GM19324 (cell line): Measurements from ENCODE around the gene MED16.
"Not testable (repeated sequence)": the region's sequence is repeated elsewhere in the genome, so short reads cannot be mapped to it uniquely, and the experiment has no call there.

ENCODE experiments used
- ATAC-seq: cut with Tn5 transposase; IDR thresholded peaks from one replicate; pipeline ENCODE4 v1.9.1; 2021; ENCODE audit warnings: mild to moderate bottlenecking, moderate library complexity; ENCODE audit not compliant: unreplicated experiment, low FRiP score

The MED16 gene

DNA sequence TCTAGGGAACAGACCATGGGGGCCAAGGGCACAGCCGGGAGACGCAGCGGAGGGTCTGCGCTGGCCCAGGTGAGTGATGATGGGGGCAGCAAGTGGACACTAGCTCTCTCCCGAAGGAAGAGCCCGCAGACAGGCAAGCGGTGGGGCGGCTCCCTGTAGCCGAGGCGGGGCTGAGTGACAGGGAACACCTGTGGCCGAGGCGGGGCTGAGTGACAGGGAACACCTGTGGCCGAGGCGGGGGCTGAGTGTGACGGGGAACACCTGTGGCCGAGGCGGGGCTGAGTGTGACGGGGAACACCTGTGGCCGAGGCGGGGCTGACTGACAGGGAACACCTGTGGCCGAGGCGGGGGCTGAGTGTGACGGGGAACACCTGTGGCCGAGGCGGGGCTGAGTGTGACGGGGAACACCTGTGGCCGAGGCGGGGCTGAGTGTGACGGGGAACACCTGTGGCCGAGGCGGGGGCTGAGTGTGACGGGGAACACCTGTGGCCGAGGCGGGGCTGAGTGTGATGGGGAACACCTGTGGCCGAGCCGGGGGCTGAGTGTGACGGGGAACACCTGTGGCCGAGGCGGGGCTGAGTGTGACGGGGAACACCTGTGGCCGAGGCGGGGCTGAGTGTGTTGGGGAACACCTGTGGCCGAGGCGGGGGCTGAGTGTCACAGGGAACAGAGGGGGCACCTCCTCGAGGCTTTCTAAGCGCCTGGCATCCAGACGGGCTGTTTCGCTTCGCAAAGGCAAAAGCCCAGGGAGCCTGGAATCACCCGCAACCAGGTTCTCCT is 1.4 kb downstream of the MED16 start:
- not testable (repeated sequence) for ATAC-seq

DNA sequence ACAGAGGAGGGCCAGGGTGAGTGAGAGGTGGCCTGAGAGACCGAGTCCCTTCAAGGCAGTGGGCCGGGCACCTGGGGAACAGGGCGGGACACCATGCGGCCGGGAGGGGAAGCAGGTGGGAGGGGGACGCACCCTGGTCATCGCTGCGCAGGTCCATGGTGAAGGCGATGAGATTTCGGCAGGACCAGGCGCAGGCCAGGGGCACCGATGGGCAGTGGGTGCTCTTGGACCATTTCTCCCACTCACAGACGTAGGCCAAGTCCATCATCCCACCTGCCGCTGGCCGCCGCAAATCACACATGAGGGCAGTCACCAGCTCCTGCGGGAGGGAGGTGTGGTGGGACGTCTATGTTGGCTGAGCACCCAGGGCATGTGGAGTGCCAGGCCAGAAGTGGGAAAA is 2.2 kb downstream of the MED16 start:
- no peak for ATAC-seq

DNA sequence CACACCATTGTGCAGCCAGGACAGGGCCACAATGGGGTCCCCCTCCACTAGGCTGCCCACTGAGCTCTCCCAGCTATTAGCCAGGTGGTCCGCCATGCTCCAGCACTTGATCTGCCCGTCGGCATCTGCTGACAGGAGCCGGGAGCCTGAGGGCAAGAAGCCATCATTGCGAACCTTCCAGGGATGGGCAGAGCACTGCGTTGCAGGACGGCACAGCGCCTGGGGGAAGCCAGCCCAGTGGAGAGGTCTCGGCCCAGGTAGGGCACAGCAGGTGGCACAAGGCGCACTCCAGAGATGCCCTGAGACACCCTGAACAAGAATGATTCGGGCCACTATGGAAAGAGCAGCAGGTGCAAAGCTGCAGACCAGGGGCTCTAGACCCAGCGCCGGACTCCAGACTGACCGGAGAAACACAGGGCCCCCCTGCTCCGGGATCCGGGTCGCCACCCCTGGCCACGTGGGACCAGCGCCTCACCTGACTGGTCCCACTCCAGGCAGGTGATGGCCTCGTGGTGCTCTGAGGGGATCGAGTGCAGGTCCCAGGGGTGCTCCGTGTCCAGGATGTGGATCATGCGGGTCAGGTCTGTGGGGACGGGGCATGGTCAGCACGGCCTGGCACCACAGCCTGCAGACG is 3.2 kb downstream of the MED16 start:
- ATAC-seq: no peak

DNA sequence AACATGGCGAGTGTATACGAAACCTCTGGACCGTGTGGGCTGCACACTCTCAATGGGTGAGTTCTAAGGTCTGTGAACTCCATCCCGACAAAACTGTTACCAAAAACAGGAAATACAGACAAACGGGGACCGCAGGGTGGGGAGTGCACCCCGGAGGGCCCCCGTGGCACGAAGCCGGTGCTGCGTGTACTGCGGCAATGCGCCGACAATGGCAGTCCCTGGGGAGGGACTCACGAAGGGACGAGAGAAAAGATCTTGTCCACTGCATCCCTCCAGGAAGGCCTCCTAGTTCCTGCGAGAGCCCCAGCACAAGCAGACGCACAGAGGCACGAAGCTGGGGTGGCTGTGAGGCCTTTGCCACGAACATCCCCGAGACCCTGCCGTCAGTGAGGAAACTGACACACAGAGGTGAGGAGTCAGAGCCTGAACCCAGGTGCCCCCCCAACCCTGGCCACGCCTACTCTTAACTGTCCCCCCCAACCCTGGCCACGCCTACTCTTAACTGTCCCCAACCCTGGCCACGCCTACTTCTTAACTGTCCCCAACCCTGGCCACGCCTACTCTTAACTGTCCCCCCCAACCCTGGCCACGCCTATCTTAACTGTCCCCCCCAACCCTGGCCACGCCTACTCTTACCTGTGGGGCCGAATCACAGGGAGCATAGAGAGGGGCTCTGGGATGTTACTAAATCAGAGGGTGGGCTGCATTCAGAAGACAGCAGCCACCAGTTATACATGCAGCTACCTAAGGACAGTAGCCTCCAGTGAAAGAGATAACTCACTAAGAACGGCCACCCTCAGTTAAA is 4.2 kb downstream of the MED16 start:
- ATAC-seq: no peak

GRCh38 chr19:887599-887998 is 5.4 kb downstream of the MED16 start:
- no peak for ATAC-seq

- ATAC-seq: no peak
These were observed 5.9 kb downstream of the MED16 start for GRCh38 chr19:887072-887471.

DNA sequence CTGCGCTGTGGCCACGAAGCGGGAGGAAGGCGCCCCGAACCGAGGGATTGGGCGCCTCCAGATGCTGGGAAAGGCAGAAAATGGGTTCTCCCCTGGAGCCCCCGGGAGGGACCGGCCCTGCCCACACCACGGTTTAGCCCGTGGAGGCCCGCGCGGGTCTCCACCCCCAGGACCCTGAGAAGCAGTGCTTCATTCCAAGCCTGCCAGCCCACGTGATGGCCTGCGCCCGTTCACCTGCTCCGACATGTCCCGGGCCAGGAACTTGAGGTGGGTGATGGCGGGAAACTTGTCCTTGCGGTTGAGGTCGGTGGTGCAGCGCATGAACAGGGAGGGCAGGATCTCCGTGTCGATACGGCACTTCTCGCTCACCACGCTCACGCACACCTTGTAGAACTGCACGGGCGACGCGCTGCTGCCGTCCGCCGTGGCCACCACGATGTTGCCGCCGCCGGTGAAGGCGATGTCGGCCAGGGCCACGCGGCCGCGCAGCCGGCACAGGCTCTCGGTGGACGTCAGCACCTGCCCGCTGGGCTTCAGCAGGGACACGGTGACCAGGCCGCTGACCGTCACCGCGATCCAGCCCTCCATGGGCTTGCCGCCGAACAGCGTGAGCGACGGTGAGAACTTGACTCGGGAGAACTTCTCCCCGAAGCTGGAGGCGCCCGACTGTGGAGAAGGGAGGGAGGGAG is 7.3 kb downstream of the MED16 start:
- ATAC-seq: no peak

DNA sequence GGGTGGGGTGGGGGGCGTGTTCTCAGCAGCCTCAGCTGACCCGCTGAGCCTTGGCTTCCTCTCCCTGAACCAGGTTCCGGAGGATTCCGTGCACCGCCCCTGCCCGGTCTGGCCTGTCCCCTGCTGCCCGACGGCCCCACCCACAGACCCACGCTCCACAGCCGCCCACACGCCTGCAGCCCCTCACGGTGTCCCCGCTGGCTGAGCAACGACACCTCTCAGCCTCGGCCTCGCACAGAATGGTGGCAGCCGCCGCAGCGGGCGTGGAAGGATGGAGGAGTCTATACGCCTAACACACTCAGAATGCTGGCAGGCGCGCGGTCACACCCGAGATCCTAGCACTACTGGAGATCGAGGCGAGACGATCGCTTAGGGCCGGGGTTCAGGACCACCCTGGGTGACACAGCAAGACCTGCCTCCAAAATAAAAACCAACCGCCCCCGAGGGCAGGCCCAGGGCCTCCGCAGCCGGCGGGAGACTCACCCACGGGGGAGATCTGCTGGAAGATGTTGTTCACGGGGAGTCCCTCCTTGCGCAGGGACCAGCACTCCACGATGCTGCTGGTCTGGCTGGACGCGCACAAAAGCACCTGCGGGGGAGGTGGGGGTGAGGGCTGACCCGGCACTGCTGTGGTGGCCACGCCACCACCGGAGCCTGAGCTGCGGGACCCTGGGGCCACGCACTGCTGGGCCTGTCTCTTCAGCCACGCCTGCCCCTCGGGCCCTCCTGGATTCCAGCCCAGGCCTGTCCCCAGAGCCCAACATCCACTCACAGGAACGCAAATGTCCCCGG is 8.4 kb downstream of the MED16 start:
- ATAC-seq: no peak

DNA sequence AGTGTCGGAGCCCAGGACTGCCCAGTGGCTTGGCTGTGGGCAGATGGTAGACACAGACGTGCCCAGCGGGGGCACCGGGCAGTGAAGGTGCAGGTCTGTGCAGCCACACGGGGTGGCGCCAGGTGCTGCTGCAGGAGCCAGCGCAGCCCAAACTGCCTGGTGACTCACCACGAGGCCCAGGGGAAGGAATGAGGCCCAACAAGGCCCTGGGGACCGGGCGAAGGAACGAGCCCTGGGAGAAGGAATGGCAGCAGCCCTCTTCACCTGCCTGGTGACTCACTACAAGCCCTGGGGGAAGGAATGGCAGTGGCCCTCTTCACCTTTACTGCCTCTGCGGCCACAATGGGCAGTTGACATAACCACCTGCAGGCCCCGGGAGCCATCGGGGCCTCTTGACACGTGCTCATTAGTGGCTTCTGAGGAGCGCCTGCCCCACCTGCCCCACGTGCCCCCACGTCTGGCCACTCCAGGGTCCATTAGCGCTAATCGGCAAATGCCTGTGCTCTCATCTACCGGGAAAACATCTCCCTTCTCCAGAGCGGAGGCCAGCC is 9.3 kb downstream of the MED16 start:
- ATAC-seq: no peak

- no peak for ATAC-seq
These were observed 10.0 kb downstream of the MED16 start for GRCh38 chr19:882871-883497.

DNA sequence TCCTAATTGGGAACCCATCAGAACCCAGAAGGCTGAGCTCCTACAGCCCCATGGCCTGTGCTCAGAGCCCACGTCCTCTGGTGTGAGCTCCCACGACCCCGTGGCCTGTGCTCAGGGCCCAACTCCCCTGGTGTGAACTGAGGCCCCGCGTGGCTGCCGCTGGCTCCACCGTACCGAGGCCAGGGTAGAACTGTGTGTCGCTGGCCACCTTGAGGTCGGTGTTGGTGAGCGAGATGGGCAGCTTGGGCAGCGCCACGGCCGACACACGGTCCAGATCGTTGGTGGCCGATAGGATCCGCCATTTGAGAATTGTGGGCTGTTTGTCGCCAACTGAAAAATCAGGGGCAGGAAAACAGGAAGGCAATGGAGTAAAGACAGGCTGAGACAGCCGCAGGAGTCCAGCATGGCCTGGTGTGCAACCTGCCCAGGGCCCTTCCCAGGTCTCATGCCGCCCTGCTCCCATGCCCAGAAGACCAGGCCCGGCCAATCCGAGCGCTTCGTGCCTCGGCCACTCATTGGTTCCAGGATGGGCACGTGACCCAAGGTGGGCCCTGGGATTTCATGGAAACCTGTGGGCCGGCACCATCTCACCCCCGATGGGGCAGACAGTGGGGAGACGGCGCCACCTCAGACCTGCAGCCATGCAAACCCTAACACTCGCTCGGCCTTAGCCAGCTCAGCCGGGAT is 11.5 kb downstream of the MED16 start:
- no peak for ATAC-seq

- ATAC-seq: no peak
These were observed 13.1 kb downstream of the MED16 start for GRCh38 chr19:879711-880438.

DNA sequence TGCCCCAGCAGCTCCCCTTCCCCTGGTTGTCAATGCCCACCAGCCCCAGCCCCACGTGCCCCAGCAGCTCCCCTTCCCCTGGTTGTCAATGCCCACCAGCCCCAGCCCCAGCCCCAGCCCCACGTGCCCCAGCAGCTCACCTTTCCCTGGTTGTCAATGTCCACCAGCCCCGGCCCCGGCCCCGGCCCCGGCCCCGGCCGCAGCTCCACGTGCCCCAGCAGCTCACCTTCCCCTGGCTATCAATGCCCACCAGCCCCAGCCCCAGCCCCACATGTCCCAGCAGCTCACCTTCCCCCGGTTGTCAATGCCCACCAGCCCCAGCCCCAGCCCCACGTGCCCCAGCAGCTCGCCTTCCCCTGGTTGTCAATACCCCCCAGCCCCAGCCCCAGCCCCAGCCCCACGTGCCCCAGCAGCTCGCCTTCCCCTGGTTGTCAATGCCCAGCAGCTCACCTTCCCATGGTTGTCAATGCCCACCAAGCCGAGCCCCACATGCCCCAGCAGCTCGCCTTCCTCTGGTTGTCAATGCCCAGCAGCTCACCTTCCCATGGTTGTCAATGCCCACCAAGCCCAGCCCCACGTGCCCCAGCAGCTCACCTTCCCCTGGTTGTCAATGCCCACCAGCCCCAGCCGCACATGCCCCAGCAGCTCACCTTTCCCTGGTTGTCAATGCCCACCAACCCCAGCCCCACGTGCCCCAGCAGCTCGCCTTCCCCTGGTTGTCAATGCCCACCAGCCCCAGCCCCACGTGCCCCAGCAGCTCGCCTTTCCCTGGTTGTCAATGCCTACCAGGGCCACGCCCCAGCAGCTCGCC is 14.0 kb downstream of the MED16 start:
- ATAC-seq: not testable (repeated sequence)

DNA sequence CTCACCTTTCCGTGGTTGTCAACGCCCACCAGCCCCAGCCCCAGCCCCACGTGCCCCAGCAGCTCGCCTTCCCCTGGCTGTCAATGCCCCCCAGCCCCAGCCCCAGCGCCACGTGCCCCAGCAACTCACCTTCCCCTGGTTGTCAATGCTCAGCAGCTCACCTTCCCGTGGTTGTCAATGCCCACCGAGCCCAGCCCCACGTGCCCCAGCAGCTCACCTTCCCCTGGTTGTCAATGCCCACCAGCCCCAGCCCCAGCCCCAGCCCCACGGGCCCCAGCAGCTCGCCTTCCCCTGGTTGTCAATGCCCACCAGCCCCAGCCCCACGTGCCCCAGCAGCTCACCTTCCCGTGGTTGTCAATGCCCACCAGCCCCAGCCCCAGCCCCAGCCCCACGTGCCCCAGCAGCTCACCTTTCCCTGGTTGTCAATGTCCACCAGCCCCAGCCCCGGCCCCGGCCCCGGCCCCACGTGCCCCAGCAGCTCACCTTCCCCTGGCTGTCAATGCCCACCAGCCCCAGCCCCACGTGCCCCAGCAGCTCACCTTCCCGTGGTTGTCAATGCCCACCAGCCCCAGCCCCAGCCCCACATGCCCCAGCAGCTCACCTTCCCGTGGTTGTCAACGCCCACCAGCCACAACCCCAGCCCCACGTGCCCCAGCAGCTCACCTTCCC is 14.9 kb downstream of the MED16 start:
- not testable (repeated sequence) for ATAC-seq

DNA sequence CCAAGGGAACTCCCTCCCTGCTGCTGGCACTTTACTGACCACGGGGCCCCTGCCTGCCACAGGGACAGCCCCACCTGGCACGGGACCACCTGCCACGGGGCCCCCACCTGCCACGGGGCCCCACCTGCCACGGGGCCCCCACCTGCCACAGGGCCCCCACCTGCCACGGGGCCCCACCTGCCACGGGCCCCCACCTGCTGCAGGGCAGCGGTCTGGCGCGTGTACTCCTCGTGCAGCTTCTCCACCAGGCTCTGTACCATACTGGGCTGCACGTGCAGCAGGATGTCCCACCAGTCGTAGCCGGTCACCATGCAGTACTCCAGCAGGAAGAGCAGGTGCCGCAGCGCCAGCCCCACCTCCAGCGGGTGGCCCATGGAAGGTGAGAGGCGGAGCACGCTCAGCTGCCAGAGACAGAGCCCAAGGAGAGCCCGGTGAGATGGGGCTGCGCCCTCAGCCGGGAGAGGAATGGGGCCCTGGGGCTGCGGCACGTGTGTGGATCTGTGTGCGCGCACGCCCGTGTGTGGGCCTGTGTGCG is 16.1 kb downstream of the MED16 start:
- no peak for ATAC-seq

DNA sequence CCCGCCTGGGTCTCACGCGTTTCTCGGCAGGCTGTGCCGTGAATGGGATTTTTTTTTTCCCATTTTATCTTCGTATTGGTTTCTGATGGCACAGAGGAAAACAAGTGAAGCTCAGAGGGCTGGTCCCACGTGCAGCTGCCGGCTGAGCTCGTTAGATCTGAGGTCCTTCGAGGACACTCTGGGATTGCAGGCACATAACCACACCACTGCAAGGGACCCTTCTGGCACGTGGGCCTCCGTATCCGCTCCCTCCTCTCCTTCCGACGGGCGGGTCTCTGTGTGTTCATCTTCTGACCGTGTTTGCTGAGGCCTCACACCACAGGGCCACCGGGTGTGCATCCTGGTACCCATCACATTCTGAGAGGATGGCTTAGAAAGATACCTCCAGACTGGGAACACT is 16.9 kb downstream of the MED16 start:
- no peak for ATAC-seq
